Epithelial cell of proximal tubule (primary cell): ENCODE measurements around the gene ADGRD2. TPM values are rescaled to one million over a fixed set of nuclear protein-coding genes. Genes with fewer than 3 reads are reported as not detected.
A peak's percentile ranks its signal among the peaks of the same experiment; 100 is the strongest.

ENCODE experiments used
- DNase-seq: peaks from one replicate; pipeline ENCODE4 v3.0.0-alpha.2; 2011; ENCODE audit warnings: low read depth
- H3K4me3 ChIP-seq: 2 replicates; pipeline ENCODE4 v1.5.1; 2011; ENCODE audit warnings: low read depth, mild to moderate bottlenecking, low read length
- total RNA-seq: library from RNA; depleted of rRNA; stranded (reverse); fragments of >200 nt; gene quantifications from 2 replicates; pipeline ENCODE4 v1.2.3, GENCODE V29; 2015
- TF ChIP-seq, protein P1 (sequence below): conservative IDR thresholded peaks from 2 replicates; pipeline ENCODE4 v1.5.1; 2012; ENCODE audit warnings: low read depth, mild to moderate bottlenecking, low read length

ADGRD2 gene
- total RNA-seq, 1 donor from 2014 or later, result not detected

DNA sequence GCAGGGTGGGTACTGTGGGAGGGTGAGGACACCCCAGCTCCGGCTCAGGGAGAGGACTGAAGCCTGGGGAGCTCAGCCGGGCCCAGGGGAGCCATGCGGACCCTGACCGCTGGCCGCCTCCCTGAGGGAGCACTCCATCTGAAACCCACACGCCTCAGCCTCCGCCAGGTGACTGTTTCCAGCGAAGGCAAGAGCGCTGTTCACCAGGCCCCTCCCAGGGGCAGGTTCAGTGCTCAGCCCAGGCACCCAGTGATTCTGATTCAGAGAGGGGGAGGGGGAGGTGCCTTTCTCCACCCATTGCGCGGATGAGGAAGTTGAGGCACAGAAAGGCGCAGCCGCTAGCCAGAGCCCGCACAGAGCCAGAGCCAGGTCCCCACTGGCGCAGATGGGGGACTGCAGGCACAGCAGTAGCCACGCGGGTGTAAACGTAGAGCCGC, 27.0 kb downstream of the ADGRD2 start:
- TF ChIP-seq, protein P1, sequence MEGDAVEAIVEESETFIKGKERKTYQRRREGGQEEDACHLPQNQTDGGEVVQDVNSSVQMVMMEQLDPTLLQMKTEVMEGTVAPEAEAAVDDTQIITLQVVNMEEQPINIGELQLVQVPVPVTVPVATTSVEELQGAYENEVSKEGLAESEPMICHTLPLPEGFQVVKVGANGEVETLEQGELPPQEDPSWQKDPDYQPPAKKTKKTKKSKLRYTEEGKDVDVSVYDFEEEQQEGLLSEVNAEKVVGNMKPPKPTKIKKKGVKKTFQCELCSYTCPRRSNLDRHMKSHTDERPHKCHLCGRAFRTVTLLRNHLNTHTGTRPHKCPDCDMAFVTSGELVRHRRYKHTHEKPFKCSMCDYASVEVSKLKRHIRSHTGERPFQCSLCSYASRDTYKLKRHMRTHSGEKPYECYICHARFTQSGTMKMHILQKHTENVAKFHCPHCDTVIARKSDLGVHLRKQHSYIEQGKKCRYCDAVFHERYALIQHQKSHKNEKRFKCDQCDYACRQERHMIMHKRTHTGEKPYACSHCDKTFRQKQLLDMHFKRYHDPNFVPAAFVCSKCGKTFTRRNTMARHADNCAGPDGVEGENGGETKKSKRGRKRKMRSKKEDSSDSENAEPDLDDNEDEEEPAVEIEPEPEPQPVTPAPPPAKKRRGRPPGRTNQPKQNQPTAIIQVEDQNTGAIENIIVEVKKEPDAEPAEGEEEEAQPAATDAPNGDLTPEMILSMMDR, result no peak
- no peak overlapping the region for H3K4me3 ChIP-seq
- DNase-seq, result no peak

DNA sequence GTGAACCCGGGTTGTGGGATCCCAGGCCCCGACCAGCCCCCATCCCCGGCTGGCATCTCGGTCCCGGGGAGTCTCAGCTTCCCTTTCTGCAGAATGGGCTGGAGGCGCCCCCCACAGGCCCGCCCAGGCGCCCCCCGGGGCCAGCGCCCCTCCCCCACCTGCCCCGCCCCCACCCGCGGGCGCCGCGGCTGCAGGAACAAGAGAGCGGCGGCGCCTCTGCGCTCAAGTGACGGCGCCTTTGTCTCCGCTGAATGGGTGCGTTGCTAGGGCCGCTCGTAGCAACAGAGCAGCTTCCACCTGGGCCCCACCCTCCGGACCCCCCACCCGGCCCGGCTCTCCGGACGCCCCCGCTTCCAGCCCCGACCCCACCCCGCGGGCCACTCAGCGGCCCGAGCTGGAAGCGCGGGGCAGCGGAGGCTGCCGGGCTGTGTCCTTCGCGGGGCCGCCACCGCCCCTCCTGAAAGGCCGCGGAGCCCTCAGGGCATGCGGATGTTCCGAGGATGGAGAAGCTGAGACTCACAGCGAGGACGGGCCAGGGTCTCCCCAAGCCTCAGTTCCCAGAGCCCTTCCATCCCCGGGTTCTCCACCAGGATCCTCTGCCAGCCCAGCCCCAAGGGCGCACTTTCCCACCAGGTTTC, 27.5 kb downstream of the ADGRD2 start:
- TF ChIP-seq, protein P1, result no peak
- H3K4me3 ChIP-seq, result no peak overlapping the region
- DNase-seq, result no peak

DNA sequence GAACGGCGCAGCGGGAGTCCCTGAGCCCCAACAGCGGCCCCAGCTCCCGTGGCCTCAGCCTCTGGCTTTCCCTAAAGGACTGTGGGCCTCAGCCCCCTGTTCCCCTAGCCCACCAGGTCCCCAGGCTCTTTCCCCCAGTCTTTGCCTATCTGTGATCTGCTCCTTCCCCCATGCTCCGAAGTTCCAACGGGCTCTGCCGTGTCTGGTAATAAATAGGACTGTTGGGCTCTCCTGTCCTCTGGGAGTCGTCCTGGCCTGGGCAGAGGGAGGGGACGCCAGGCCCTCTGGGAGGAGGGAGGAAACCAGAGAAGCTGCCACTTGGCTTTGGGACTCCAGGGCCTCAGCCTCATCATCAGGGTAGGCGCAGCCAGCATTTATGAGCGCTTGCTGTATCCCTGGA, 28.1 kb downstream of the ADGRD2 start:
- TF ChIP-seq, protein P1, result no peak
- no peak for DNase-seq
- no peak overlapping the region for H3K4me3 ChIP-seq

- TF ChIP-seq, protein P1, result no peak
- no peak overlapping the region for H3K4me3 ChIP-seq
- no peak for DNase-seq
Observed at GRCh38 chr9:124479371-124479770, 29.1 kb downstream of the ADGRD2 start.

GRCh38 chr9:124479947-124480620, 29.8 kb downstream of the ADGRD2 start:
- TF ChIP-seq, protein P1, result no peak
- no peak for DNase-seq
- no peak overlapping the region for H3K4me3 ChIP-seq

GRCh38 chr9:124480621-124480981, 30.4 kb downstream of the ADGRD2 start:
- TF ChIP-seq, protein P1, result peak; percentile 53
- no peak for DNase-seq

DNA sequence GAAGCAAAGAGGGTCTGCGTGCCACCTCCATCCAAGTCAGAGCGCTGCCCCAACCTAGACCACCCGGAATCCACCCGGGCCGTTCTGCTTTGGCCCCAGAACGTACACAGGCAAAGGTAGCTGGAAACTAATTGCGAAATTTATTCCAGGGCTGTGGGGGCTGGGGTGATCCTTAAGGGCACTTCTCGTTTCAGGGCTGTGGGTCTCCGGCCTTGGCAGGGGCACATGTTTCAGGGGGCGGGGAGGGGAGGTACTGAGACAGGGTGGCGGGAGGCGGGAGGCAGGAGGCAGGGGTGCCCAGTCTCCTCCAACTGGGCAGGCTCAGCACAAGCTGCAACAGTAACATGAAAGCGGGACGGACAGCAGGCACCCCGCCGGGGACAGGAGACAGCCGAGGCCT, 30.9 kb downstream of the ADGRD2 start:
- DNase-seq, result no peak
- TF ChIP-seq, protein P1, result no peak
- H3K4me3 ChIP-seq, result no peak overlapping the region

More at GRCh38 chr9:124480621-124480981, 30.4 kb downstream of the ADGRD2 start:
- no peak overlapping the region for H3K4me3 ChIP-seq
